Adipocyte (in vitro differentiated cells): Measurements from ENCODE around the gene FCAMR.

Experiments
- DNase-seq: peaks from one replicate; pipeline ENCODE4 v3.0.0-alpha.2; 2015; ENCODE audit warnings: low read depth
- H3K27me3 ChIP-seq: replicated peaks from 2 replicates; pipeline ENCODE4 v1.7.0; 2013; ENCODE audit warnings: mild to moderate bottlenecking, low read length, moderate library complexity; ENCODE audit not compliant: control insufficient read depth, insufficient read depth
- H3K36me3 ChIP-seq: 2 replicates; pipeline ENCODE4 v1.7.0; 2013; ENCODE audit warnings: low read length, mild to moderate bottlenecking, moderate library complexity; ENCODE audit not compliant: control insufficient read depth, insufficient read depth, severe bottlenecking
- H3K4me1 ChIP-seq: 2 replicates; pipeline ENCODE4 v1.7.0; 2013; ENCODE audit warnings: mild to moderate bottlenecking, low read length, moderate library complexity; ENCODE audit not compliant: control insufficient read depth, insufficient read depth
- H3K4me3 ChIP-seq: 2 replicates; pipeline ENCODE4 v1.7.0; 2013; ENCODE audit warnings: mild to moderate bottlenecking, low read length, moderate library complexity
- H3K9ac ChIP-seq: 2 replicates; pipeline ENCODE4 v1.7.0; 2013; ENCODE audit warnings: mild to moderate bottlenecking, low read length, moderate library complexity
- H3K9me3 ChIP-seq: 2 replicates; pipeline ENCODE4 v1.7.0; 2013; ENCODE audit warnings: mild to moderate bottlenecking, low read length, moderate library complexity; ENCODE audit not compliant: control insufficient read depth

The FCAMR gene, protein sequence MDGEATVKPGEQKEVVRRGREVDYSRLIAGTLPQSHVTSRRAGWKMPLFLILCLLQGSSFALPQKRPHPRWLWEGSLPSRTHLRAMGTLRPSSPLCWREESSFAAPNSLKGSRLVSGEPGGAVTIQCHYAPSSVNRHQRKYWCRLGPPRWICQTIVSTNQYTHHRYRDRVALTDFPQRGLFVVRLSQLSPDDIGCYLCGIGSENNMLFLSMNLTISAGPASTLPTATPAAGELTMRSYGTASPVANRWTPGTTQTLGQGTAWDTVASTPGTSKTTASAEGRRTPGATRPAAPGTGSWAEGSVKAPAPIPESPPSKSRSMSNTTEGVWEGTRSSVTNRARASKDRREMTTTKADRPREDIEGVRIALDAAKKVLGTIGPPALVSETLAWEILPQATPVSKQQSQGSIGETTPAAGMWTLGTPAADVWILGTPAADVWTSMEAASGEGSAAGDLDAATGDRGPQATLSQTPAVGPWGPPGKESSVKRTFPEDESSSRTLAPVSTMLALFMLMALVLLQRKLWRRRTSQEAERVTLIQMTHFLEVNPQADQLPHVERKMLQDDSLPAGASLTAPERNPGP

DNA sequence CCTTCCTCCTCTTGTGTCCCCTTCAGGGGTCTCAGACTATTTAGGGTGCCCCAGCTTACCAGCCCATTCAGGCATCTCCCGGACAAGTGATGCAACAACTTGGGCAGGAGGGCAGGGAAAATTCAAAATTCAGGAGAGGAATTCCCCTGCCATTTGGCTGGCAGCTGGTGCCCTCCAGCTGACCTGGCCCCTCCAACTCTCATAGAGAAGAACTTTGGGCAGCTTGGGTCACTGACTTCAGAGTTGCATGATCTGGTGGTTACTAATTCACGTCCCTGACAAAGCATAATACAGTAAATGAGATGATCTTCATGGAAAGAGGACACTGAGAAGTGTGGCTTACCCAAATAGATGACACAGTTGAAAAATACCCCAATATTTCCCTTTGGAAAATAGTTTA, at the start of gene FCAMR:
Gene FCAMR, minus strand, starts transcription at position 15 of the 400 bp plus-strand sequence. CDS start 335 bp downstream, outside the sequence.
- Histone ChIP-seq H3K27me3 (peaks cover 66% of the 10 kb centered on the region), H3K9me3 (no peaks in the 10 kb centered on the region), H3K9ac (no peak within 1 kb of the TSS), H3K4me3 (no peak within 1 kb of the TSS), H3K36me3 (no peaks in the 10 kb centered on the region), H3K4me1 (no peaks in the 10 kb centered on the region)
- DNase-seq: no peak

DNA sequence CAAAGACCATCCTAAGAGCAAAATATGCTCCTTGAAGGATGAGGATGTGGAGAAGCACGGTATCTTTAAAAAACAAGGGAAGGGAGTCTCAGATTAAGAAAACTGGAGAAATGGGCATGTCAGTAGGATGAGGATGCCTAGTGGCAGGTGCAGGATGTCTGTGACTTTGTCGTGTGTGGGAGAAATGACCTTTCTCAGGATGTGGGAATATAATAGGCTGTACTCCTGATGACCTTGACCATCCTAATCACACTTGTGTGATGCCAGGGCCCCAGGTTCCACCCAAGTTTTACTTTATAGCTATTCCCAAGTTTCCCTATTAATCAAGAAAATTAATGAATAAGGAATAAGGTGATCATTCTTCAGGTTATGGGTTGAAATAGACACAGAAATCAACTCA, 49.4 kb upstream of the FCAMR start:
- DNase-seq: no peak
- H3K9ac ChIP-seq: no peak overlapping the region
- no peaks in the 10 kb centered on the region for H3K36me3 ChIP-seq
- peaks cover 3% of the 10 kb centered on the region for H3K4me1 ChIP-seq
- H3K27me3 ChIP-seq: no peaks in the 10 kb centered on the region
- H3K4me3 ChIP-seq: no peak overlapping the region
- H3K9me3 ChIP-seq: no peaks in the 10 kb centered on the region

DNA sequence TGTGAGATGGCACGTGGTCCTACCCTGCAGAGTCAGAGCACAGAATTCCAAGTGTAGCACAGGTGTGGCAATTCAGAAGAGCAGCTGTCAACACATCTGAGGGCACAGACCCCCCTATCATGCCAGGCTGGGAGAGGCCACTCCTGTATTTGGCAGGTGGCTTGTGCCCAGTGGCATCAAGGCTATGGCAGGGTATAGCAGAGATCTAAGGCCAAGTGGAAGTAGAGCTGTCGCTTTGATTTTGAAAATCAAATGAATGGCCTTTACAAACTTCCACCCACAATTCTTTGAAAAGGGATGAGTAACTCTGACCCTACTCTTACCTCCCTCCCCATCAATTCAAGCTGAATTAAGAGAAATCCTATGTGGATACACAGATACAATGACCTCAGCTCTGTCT, 48.9 kb upstream of the FCAMR start:
- Histone ChIP-seq H3K27me3 (no peaks in the 10 kb centered on the region), H3K9ac (no peak overlapping the region), H3K9me3 (no peaks in the 10 kb centered on the region), H3K4me3 (no peak overlapping the region), H3K36me3 (no peaks in the 10 kb centered on the region), H3K4me1 (no peaks in the 10 kb centered on the region)
- DNase-seq: no peak

DNA sequence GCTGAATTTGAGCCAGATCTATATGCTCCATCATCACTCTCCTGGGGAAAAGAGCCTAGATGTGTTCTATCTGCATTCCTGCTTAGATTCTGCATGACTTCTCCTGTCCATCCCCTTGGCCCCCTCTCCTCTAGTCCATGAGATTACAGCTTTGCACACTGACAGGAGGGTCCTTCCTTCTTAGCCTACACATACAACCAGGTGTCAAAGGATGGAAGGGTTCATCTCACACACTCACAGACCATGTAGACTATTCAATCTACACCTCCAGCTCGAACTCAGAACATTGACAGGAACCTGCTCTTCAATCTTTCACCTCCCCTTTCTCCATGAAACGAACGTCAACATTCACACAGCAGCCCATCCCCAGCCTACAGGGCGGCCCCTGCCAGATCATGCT, 48.4 kb upstream of the FCAMR start:
- Histone ChIP-seq H3K9me3 (no peaks in the 10 kb centered on the region), H3K36me3 (no peaks in the 10 kb centered on the region), H3K27me3 (no peaks in the 10 kb centered on the region), H3K4me1 (no peaks in the 10 kb centered on the region), H3K9ac (no peak overlapping the region), H3K4me3 (no peak overlapping the region)
- DNase-seq: no peak

DNA sequence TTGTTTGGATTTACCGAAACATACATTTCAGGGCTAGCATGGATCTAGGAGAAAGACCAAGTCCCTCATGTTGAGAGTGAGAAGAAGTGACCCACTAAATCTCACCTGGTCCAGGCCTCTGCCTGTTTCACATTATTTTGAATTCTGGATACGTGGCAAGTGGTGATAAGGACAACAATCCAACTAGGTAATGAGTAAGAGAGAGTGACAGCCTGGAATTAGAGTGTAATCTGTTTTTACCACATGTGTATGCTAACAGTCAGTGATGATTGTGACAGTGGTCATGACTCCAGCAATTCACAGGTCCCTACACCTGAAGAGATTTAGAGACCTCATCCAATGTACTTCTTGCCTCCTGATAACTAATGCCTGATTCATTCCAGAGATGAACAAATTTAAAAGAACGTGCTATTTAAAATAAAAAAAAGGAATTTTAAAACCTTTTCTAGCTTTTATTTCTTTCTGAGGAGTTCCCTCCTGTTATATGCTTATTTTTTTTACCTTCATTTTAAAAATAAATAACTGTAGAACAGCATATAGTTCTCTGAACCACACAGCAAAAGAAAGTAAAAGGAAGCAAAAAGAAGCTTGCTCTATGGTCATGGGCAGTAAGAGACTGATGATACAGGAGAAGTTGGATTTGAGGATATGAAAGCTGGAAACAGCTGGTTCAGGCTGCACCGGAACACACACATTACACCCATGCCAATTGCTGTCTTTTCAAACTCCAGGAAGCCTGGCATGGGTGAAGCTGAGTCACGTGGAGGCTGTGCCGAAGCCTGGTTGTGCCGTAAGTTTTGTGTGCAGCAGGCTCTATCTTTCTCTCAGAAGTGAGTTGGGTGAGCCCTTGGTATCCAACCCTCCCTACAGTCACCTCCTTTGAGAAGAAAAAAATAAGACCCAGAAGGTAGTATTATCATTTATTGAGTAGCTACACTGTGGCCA, 47.6 kb upstream of the FCAMR start:
- Histone ChIP-seq H3K9me3 (no peaks in the 10 kb centered on the region), H3K4me3 (no peak overlapping the region), H3K27me3 (no peaks in the 10 kb centered on the region), H3K36me3 (no peaks in the 10 kb centered on the region), H3K4me1 (no peaks in the 10 kb centered on the region), H3K9ac (no peak overlapping the region)
- no peak for DNase-seq

DNA sequence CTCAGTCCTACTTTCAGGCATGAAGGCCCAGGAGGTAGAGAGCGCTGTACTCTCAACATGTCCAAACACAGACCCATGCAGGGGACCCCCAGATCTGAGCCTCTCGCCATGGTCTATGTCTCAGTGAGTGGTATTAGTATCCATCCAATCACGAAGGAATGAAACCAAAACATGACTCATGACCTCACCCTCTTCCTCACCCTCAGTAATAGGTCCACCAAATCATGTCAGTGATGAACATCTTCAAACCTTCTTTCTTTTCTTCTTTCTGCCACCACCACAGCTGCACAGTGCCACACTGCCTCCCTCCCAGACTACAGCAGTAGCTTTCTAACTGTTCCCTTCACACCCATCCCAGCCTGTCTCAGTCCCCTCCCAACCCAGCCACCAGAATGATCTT, 45.5 kb upstream of the FCAMR start:
- H3K36me3 ChIP-seq: no peaks in the 10 kb centered on the region
- peaks cover 4% of the 10 kb centered on the region for H3K27me3 ChIP-seq
- H3K4me1 ChIP-seq: no peaks in the 10 kb centered on the region
- no peak for DNase-seq
- H3K9me3 ChIP-seq: no peaks in the 10 kb centered on the region
- no peak overlapping the region for H3K9ac ChIP-seq
- no peak overlapping the region for H3K4me3 ChIP-seq

DNA sequence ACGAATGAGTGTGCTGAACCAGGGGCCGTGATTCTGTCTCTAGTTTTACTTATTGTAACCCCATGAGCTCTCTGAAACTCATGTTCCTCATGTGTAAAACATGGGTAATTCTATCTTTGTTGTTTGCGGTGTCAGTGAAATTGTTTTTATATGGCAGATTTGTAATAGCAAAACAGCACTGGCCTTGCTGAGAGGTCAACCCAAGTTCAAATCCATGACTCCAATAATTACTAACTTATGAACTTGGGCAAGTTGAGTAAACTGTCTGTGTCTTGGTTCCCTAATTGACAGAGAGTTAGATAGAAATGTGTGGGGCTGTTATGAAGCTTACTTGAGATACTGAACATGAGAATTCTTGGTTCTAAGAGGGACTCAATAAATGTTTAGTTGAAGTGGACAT, 44.5 kb upstream of the FCAMR start:
- DNase-seq: no peak
- H3K4me1 ChIP-seq: peaks cover 8% of the 10 kb centered on the region

DNA sequence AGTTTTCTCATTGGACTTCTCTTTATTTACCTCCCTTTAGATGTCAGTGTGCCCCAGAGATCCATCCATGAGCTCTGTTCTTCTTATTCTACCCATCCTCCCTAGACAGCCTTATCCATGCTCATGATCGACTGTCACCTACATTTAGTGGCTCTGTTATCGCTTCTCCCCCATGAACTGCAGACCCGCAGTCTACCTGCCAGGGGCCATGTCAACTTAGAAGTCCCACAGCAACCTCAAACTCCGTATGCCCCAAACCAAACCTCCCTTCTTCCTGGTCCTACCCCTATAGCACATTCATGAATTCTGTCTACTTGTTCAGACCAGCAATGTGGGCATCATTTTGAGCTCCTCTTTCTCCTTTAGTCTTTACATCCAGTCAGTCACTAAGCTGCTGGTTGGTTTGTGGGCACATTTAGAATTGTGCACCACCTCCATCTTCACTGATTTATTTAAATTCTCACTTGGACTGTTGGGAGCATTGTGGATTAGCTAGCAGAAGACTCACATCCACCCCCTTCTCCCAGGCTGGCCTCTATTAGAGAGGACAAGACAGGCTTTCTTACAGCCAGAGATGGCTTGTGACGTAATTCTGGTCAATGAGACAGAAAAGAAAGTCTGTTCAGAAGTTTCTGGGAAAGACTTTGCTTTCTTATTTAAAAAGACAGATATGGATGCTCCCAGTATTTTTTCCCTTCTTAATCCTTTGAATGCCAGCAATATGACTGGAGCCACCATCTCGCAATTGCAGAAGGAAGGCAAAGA, 43.2 kb upstream of the FCAMR start:
- no peak for DNase-seq
- no peak overlapping the region for H3K9ac ChIP-seq
- no peaks in the 10 kb centered on the region for H3K9me3 ChIP-seq
- H3K27me3 ChIP-seq: peaks cover 4% of the 10 kb centered on the region
- H3K4me1 ChIP-seq: peaks cover 15% of the 10 kb centered on the region
- no peaks in the 10 kb centered on the region for H3K36me3 ChIP-seq
- H3K4me3 ChIP-seq: no peak overlapping the region

More for the DNA sequence above, 44.5 kb upstream of the FCAMR start:
- no peak overlapping the region for H3K4me3 ChIP-seq
- H3K27me3 ChIP-seq: peaks cover 4% of the 10 kb centered on the region
- H3K9ac ChIP-seq: no peak overlapping the region
- no peaks in the 10 kb centered on the region for H3K36me3 ChIP-seq
- no peaks in the 10 kb centered on the region for H3K9me3 ChIP-seq

DNA sequence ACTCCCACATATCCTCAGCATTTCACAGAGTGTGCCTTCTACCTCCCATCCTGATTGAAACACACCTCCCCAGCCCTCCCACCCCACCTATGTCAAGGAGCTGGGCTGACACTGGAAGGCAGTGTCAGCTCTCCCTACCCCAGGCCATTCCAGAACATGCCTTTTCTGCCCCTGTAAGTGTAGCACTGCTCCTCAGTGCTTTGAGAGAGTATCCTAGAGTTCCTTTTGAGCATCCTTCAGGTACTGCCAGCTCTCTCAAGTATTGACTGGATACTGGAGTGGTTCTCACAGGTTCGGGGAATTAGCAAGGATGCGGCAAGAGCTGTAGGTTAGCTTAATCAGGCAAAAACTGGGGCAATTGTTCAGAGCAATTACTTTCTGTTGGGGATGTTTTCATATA, 40.5 kb upstream of the FCAMR start:
- Histone ChIP-seq H3K4me1 (peaks cover 39% of the 10 kb centered on the region), H3K36me3 (no peaks in the 10 kb centered on the region), H3K9me3 (no peaks in the 10 kb centered on the region), H3K9ac (no peak overlapping the region), H3K27me3 (peaks cover 4% of the 10 kb centered on the region), H3K4me3 (no peak overlapping the region)
- no peak for DNase-seq

DNA sequence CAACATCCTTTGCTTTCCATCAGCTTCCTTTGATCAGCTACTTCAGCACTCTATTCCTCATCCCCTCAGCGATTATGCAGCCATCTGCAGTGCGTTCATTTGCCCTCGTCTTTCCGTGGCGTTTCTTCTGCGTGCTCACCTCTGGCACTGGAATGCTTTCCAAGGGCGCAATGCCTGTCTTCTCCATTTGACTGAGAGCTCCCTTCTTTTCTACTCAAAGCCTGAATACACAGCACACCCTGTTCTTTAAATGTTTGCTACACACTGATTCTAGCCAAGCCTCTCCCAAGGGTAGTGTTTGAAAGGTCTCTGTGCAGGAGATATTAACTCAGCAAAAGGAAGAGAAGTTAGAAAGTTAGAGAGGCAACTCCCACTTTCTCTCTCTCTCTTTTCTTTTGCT, 39.7 kb upstream of the FCAMR start:
- H3K36me3 ChIP-seq: no peaks in the 10 kb centered on the region
- H3K4me3 ChIP-seq: no peak overlapping the region
- peaks cover 4% of the 10 kb centered on the region for H3K27me3 ChIP-seq
- DNase-seq: no peak
- no peaks in the 10 kb centered on the region for H3K9me3 ChIP-seq
- peaks cover 47% of the 10 kb centered on the region for H3K4me1 ChIP-seq
- no peak overlapping the region for H3K9ac ChIP-seq
